Measurements from ENCODE around the gene ERBB2. TPM values are rescaled to one million over a fixed set of nuclear protein-coding genes. Genes with fewer than 3 reads are reported as not detected.

ERBB2 gene
- total and polyA plus RNA-seq, 2 of the 13 experiments (the other 11 are each of a cell fraction or from before 2014, with no cell fraction given) = 57.7 to 64.1 TPM

DNA sequence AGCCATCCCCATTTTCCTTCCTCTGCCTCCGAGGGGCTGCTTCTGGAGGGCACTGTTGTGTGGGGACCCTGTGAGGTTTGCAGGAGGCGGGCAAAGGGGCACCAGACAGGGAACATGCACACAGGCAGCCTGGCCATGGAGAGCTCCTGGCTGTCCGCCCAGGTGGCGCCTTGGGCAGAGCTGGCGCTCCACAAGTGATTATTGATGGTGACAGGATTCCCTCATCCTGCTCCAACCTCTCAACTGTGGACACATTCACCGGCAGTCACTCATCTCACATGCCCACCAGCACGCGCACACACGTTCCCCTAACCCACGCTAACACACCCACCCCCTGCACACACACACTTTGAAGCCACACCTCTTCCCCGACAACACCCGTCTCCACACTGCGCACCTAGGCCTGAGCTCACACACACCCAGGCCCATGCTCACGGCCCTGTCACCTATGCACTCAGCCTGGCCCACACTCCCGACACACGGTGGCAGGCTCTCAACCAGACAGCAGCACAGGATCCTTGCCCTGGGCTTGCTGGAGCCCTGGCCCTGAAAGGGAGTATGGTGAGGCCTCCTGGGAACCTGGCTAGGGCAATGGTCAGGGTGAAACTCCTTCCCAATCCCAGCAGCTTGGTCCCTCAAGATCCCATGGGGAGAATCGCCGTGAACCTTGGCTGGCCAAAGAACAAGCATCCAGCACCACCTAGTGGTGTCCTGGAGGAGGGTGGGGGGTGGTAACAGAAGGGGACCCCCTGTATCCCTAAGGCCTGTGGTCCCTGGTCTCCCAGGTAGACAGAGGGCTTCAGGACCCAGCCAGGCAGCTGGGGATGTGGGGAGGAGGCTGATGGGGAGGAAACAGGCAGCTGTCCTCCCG lies 28.0 kb upstream of the ERBB2 start (continued):
- TF ChIP-seq, protein P1, sequence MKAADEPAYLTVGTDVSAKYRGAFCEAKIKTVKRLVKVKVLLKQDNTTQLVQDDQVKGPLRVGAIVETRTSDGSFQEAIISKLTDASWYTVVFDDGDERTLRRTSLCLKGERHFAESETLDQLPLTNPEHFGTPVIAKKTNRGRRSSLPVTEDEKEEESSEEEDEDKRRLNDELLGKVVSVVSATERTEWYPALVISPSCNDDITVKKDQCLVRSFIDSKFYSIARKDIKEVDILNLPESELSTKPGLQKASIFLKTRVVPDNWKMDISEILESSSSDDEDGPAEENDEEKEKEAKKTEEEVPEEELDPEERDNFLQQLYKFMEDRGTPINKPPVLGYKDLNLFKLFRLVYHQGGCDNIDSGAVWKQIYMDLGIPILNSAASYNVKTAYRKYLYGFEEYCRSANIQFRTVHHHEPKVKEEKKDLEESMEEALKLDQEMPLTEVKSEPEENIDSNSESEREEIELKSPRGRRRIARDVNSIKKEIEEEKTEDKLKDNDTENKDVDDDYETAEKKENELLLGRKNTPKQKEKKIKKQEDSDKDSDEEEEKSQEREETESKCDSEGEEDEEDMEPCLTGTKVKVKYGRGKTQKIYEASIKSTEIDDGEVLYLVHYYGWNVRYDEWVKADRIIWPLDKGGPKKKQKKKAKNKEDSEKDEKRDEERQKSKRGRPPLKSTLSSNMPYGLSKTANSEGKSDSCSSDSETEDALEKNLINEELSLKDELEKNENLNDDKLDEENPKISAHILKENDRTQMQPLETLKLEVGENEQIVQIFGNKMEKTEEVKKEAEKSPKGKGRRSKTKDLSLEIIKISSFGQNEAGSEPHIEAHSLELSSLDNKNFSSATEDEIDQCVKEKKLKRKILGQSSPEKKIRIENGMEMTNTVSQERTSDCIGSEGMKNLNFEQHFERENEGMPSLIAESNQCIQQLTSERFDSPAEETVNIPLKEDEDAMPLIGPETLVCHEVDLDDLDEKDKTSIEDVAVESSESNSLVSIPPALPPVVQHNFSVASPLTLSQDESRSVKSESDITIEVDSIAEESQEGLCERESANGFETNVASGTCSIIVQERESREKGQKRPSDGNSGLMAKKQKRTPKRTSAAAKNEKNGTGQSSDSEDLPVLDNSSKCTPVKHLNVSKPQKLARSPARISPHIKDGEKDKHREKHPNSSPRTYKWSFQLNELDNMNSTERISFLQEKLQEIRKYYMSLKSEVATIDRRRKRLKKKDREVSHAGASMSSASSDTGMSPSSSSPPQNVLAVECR (CRISPR knock-in tag; IDR thresholded peaks at IDR 0.05; ENCODE audit: borderline replicate concordance) = peak; percentile 71
- TF ChIP-seq, protein P2, sequence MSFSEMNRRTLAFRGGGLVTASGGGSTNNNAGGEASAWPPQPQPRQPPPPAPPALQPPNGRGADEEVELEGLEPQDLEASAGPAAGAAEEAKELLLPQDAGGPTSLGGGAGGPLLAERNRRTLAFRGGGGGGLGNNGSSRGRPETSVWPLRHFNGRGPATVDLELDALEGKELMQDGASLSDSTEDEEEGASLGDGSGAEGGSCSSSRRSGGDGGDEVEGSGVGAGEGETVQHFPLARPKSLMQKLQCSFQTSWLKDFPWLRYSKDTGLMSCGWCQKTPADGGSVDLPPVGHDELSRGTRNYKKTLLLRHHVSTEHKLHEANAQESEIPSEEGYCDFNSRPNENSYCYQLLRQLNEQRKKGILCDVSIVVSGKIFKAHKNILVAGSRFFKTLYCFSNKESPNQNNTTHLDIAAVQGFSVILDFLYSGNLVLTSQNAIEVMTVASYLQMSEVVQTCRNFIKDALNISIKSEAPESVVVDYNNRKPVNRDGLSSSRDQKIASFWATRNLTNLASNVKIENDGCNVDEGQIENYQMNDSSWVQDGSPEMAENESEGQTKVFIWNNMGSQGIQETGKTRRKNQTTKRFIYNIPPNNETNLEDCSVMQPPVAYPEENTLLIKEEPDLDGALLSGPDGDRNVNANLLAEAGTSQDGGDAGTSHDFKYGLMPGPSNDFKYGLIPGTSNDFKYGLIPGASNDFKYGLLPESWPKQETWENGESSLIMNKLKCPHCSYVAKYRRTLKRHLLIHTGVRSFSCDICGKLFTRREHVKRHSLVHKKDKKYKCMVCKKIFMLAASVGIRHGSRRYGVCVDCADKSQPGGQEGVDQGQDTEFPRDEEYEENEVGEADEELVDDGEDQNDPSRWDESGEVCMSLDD (CRISPR knock-in tag; IDR thresholded peaks at IDR 0.05; ENCODE audit: borderline replicate concordance) = no peak
- TF ChIP-seq, protein P3, sequence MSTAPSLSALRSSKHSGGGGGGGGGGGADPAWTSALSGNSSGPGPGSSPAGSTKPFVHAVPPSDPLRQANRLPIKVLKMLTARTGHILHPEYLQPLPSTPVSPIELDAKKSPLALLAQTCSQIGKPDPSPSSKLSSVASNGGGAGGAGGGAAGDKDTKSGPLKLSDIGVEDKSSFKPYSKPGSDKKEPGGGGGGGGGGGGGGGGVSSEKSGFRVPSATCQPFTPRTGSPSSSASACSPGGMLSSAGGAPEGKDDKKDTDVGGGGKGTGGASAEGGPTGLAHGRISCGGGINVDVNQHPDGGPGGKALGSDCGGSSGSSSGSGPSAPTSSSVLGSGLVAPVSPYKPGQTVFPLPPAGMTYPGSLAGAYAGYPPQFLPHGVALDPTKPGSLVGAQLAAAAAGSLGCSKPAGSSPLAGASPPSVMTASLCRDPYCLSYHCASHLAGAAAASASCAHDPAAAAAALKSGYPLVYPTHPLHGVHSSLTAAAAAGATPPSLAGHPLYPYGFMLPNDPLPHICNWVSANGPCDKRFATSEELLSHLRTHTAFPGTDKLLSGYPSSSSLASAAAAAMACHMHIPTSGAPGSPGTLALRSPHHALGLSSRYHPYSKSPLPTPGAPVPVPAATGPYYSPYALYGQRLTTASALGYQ (CRISPR knock-in tag; IDR thresholded peaks at IDR 0.05) = no peak
- TF ChIP-seq ZNF350 (CRISPR knock-in tag; IDR thresholded peaks at IDR 0.05; ENCODE audit: borderline replicate concordance, low read depth) (peak; percentile 68), ZMYM4 (CRISPR knock-in tag; IDR thresholded peaks at IDR 0.05) (0 out of 2 replicates have a peak, but pooled peaks have one; percentile 15), ZNF552 (CRISPR knock-in tag; IDR thresholded peaks at IDR 0.05; ENCODE audit: borderline replicate concordance) (no peak), ZNF224 (CRISPR knock-in tag; IDR thresholded peaks at IDR 0.05) (no peak), NFKB2 (CRISPR knock-in tag; IDR thresholded peaks at IDR 0.05; ENCODE audit: borderline replicate concordance) (peak; percentile 95; the same call in 1 of the 2 replicates), ZNF761 (CRISPR knock-in tag; conservative IDR thresholded peaks at IDR 0.05) (0 out of 2 replicates have a peak, but pooled peaks have one; percentile 62), SSRP1 (CRISPR knock-in tag; IDR thresholded peaks at IDR 0.05) (no peak), ZFP1 (CRISPR knock-in tag; IDR thresholded peaks at IDR 0.05) (no peak)
- TF ChIP-seq, protein P4, sequence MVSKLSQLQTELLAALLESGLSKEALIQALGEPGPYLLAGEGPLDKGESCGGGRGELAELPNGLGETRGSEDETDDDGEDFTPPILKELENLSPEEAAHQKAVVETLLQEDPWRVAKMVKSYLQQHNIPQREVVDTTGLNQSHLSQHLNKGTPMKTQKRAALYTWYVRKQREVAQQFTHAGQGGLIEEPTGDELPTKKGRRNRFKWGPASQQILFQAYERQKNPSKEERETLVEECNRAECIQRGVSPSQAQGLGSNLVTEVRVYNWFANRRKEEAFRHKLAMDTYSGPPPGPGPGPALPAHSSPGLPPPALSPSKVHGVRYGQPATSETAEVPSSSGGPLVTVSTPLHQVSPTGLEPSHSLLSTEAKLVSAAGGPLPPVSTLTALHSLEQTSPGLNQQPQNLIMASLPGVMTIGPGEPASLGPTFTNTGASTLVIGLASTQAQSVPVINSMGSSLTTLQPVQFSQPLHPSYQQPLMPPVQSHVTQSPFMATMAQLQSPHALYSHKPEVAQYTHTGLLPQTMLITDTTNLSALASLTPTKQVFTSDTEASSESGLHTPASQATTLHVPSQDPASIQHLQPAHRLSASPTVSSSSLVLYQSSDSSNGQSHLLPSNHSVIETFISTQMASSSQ (IDR thresholded peaks at IDR 0.05; ENCODE audit: low read depth) = no peak
- TF ChIP-seq, protein P4 (CRISPR knock-in tag; IDR thresholded peaks at IDR 0.05; ENCODE audit: borderline replicate concordance) = 0 out of 2 replicates have a peak, but pooled peaks have one; percentile 29
- TF ChIP-seq, protein P5, sequence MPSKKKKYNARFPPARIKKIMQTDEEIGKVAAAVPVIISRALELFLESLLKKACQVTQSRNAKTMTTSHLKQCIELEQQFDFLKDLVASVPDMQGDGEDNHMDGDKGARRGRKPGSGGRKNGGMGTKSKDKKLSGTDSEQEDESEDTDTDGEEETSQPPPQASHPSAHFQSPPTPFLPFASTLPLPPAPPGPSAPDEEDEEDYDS (CRISPR knock-in tag; IDR thresholded peaks at IDR 0.05) = peak; percentile 57; the same call in 1 of the 2 replicates
